MCF 10A (cell line): ENCODE measurements around the gene ERGIC1. TPM values are rescaled to one million over a fixed set of nuclear protein-coding genes. Genes with fewer than 3 reads are reported as not detected.

Experiments used
- total RNA-seq: library from RNA; stranded (reverse); gene quantifications from 2 replicates; pipeline ENCODE4 v1.2.3, GENCODE V29; 2022

Gene ERGIC1
- total RNA-seq, 1 experiment from 2014 or later, result 257 TPM

Other genes starting within 250 kb of the ERGIC1 start
- 4.8 and 7.6 TPM in 2 replicates for gene NEURL1B, start 193.0 kb upstream of the ERGIC1 start, total RNA-seq
- gene DUSP1, start 63.1 kb upstream of the ERGIC1 start, total RNA-seq, result 594 and 611 TPM in 2 replicates
- 103 and 119 TPM in 2 replicates for gene RPL26L1, start 125.2 kb downstream of the ERGIC1 start, total RNA-seq
- 171 and 243 TPM in 2 replicates for gene ATP6V0E1, start 149.5 kb downstream of the ERGIC1 start, total RNA-seq
- gene CREBRF, start 222.1 kb downstream of the ERGIC1 start, total RNA-seq, result 16.2 and 22.7 TPM in 2 replicates